IMR-90 (cell line): Measurements from ENCODE around the gene LMAN2L. TPM values are rescaled to one million over a fixed set of nuclear protein-coding genes. Genes with fewer than 3 reads are reported as not detected.

Experiments used
- ATAC-seq: fragments of 200-7000 bp; cut with Tn5 transposase; 2 replicates; pipeline ENCODE4 v1.9.1; 2020; ENCODE audit warnings: low read depth, mild to moderate bottlenecking, moderate library complexity
- BruUV-seq: library from RNA; stranded (reverse); fragments of 400-500 nt; replicated peaks from 2 replicates; lab custom pipeline; 2021; lab: Mats Ljungman, UMichigan
- CTCF ChIA-PET: fragments of 300-600 bp; formaldehyde crosslinking; extraction: SDS; loops from one replicate; lab custom pipeline; 2021; ENCODE audit warnings: antibody characterized with exemption; lab: Yijun Ruan, JAX
- POLR2A ChIA-PET: fragments of 300-600 bp; sonication (Branson Sonifier 250); formaldehyde crosslinking; loops from one replicate; lab custom pipeline; 2022; ENCODE audit warnings: antibody characterized with exemption; ENCODE audit not compliant: unreplicated experiment; lab: Charles Lee
- DNase-seq: peaks from one replicate; pipeline ENCODE4 v3.0.0; 2013
- H2AFZ ChIP-seq: replicated peaks from 2 replicates; pipeline ENCODE3; 2013; ENCODE audit warnings: low read length, mild to moderate bottlenecking; ENCODE audit not compliant: poor library complexity
- H2AK5ac ChIP-seq: 2 replicates; pipeline ENCODE4 v1.6.1; 2013; ENCODE audit warnings: low read depth, low read length, inconsistent platforms
- H2AK9ac ChIP-seq: replicated peaks from 2 replicates; pipeline ENCODE3; 2013; ENCODE audit warnings: mild to moderate bottlenecking, low read depth, low read length, moderate library complexity; ENCODE audit not compliant: poor library complexity
- H2BK120ac ChIP-seq: 2 replicates; pipeline ENCODE4 v1.6.1; 2013; ENCODE audit warnings: low read depth, low read length, inconsistent platforms
- H2BK15ac ChIP-seq: 3 replicates; pipeline ENCODE4 v1.6.1; 2013; ENCODE audit warnings: low read depth, low read length, inconsistent platforms
- H2BK20ac ChIP-seq: 2 replicates; pipeline ENCODE4 v1.6.1; 2013; ENCODE audit warnings: low read depth, mild to moderate bottlenecking, inconsistent platforms, low read length, moderate library complexity
- H2BK5ac ChIP-seq: 2 replicates; pipeline ENCODE4 v1.6.1; 2013; ENCODE audit warnings: mild to moderate bottlenecking, low read depth, low read length, inconsistent platforms; ENCODE audit not compliant: poor library complexity, severe bottlenecking
- H3K14ac ChIP-seq: replicated peaks from 2 replicates; pipeline ENCODE4 v1.6.1; 2013; ENCODE audit warnings: low read depth, low read length, inconsistent platforms
- H3K18ac ChIP-seq: 2 replicates; pipeline ENCODE4 v1.6.1; 2013; ENCODE audit warnings: low read depth, low read length, control low read depth
- H3K23ac ChIP-seq: 2 replicates; pipeline ENCODE4 v1.6.1; 2013; ENCODE audit warnings: low read depth, low read length, inconsistent platforms
- H3K27ac ChIP-seq: 2 replicates; pipeline ENCODE4 v1.5.1; 2013; ENCODE audit warnings: mild to moderate bottlenecking, control low read depth, low read length; ENCODE audit not compliant: insufficient read depth
- H3K27me3 ChIP-seq: 2 replicates; pipeline ENCODE4 v1.6.1; 2013; ENCODE audit warnings: low read length; ENCODE audit not compliant: control insufficient read depth, insufficient read depth
- H3K36me3 ChIP-seq: 2 replicates; pipeline ENCODE4 v1.6.1; 2013; ENCODE audit warnings: low read length, mixed read lengths; ENCODE audit not compliant: control insufficient read depth, insufficient read depth
- H3K4ac ChIP-seq: 2 replicates; pipeline ENCODE4 v1.6.1; 2013; ENCODE audit warnings: low read depth, low read length, inconsistent platforms
- H3K4me1 ChIP-seq: 2 replicates; pipeline ENCODE4 v1.6.1; 2013; ENCODE audit warnings: low read length, mixed read lengths; ENCODE audit not compliant: control insufficient read depth, insufficient read depth
- H3K4me2 ChIP-seq: 2 replicates; pipeline ENCODE4 v1.6.1; 2013; ENCODE audit warnings: low read depth, mild to moderate bottlenecking, control low read depth, low read length, moderate library complexity
- H3K4me3 ChIP-seq: 2 replicates; pipeline ENCODE4 v1.5.1; 2013; ENCODE audit warnings: low read depth, mild to moderate bottlenecking, control low read depth, low read length, moderate library complexity; ENCODE audit not compliant: insufficient read depth
- H3K56ac ChIP-seq: 2 replicates; pipeline ENCODE4 v1.6.1; 2013; ENCODE audit warnings: low read length, inconsistent platforms; ENCODE audit not compliant: insufficient read depth; ENCODE audit errors: extremely low read depth
- H3K79me1 ChIP-seq, 2 experiments: 2 replicates each; pipeline ENCODE4 v1.6.1; 2013; ENCODE audit warnings: low read length in 2 of 2, inconsistent platforms in 1 of 2, low read depth in 1 of 2
- H3K9ac ChIP-seq: 2 replicates; pipeline ENCODE4 v1.6.1; 2013; ENCODE audit warnings: low read depth, low read length, control low read depth
- H3K9me1 ChIP-seq: 2 replicates; pipeline ENCODE4 v1.6.1; 2013; ENCODE audit warnings: low read length, inconsistent platforms; ENCODE audit not compliant: insufficient read depth
- H3K9me3 ChIP-seq: 2 replicates; pipeline ENCODE4 v1.6.1; 2013; ENCODE audit warnings: low read length; ENCODE audit not compliant: control insufficient read depth, insufficient read depth
- H4K20me1 ChIP-seq: 2 replicates; pipeline ENCODE4 v1.6.1; 2013; ENCODE audit warnings: low read length, inconsistent platforms; ENCODE audit not compliant: insufficient read depth
- H4K5ac ChIP-seq: 2 replicates; pipeline ENCODE4 v1.6.1; 2013; ENCODE audit warnings: mild to moderate bottlenecking, low read depth, low read length, control low read depth
- H4K8ac ChIP-seq, 2 experiments: 2 replicates each; pipeline ENCODE4 v1.6.1; 2013; ENCODE audit warnings: low read depth in 2 of 2, low read length in 2 of 2, control low read depth in 1 of 2, inconsistent platforms in 1 of 2
- H4K91ac ChIP-seq: 2 replicates; pipeline ENCODE4 v1.6.1; 2013; ENCODE audit warnings: low read depth, low read length, inconsistent platforms; ENCODE audit not compliant: insufficient read depth
- CEBPB ChIP-seq: IDR thresholded peaks from 2 replicates; pipeline ENCODE4 v1.6.1; 2012; ENCODE audit warnings: low read depth, low read length, improper control_type of control experiment
- CHD1 ChIP-seq: IDR thresholded peaks from 2 replicates; pipeline ENCODE4 v1.6.1; 2012; ENCODE audit warnings: low read depth, low read length, improper control_type of control experiment
- CTCF ChIP-seq: conservative IDR thresholded peaks from 2 replicates; pipeline ENCODE4 v1.5.1; 2012; ENCODE audit warnings: mild to moderate bottlenecking, low read depth, low read length, improper control_type of control experiment
- ELK1 ChIP-seq: fragments of 150-350 bp; IDR thresholded peaks from 2 replicates; pipeline ENCODE4 v1.6.1; 2016; ENCODE audit warnings: low read depth, mild to moderate bottlenecking, low read length, moderate library complexity, borderline replicate concordance
- FOS ChIP-seq: fragments of 150-350 bp; IDR thresholded peaks from 2 replicates; pipeline ENCODE4 v1.6.1; 2016; ENCODE audit warnings: low read depth, low read length
- MAZ ChIP-seq: IDR thresholded peaks from 2 replicates; pipeline ENCODE4 v1.6.1; 2012; ENCODE audit warnings: low read depth, mild to moderate bottlenecking, low read length, improper control_type of control experiment, moderate library complexity, borderline replicate concordance
- POLR2A ChIP-seq: IDR thresholded peaks from 2 replicates; pipeline ENCODE4 v1.6.1; 2012; ENCODE audit warnings: mild to moderate bottlenecking, low read depth, low read length
- RAD21 ChIP-seq: IDR thresholded peaks from 2 replicates; pipeline ENCODE4 v1.6.1; 2012; ENCODE audit warnings: low read length, improper control_type of control experiment
- SMC3 ChIP-seq: fragments of 150-350 bp; IDR thresholded peaks from 2 replicates; pipeline ENCODE4 v1.6.1; 2016; ENCODE audit warnings: low read depth, mild to moderate bottlenecking, antibody characterized with exemption, low read length, moderate library complexity
- dilution Hi-C: fragments of 300-500 bp; cut with HindIII; formaldehyde crosslinking; loops from one replicate; pipeline ENCODE4 v1.14.3; 2018; ENCODE audit warnings: low sequenced_read_pairs; ENCODE audit not compliant: unreplicated experiment
- in situ Hi-C: fragments of 300-500 bp; cut with MboI; formaldehyde crosslinking; loops from 3 replicates; pipeline ENCODE4 v1.14.3; 2019; ENCODE audit warnings: low sequenced_read_pairs, inconsistent platforms, mixed read lengths
- intact Hi-C: fragments of 100-400 bp; cut with micrococcal nuclease; formaldehyde crosslinking; loops from 2 replicates; pipeline ENCODE4 v1.10.0; 2022
- polyA plus RNA-seq, 3 experiments: library from polyadenylated mRNA; depleted of rRNA; stranded (reverse); fragments of >200 nt; gene quantifications; 2 replicates each; pipeline ENCODE4 v1.2.3, GENCODE V29; 2012; ENCODE audit warnings: low replicate concordance in 1 of 3
- total RNA-seq: library from RNA; depleted of rRNA; stranded (reverse); fragments of >200 nt; gene quantifications from 2 replicates; pipeline ENCODE4 v1.2.3, GENCODE V29; 2012

Gene LMAN2L
- total and polyA plus RNA-seq, 2 of the 4 experiments (the other 2 are of a cell fraction) = 22.5 to 22.9 TPM

GRCh38 chr2:96656540-96656939 is 83.3 kb downstream of the LMAN2L start:
- BruUV-seq = no TSS peak
- intact Hi-C loops = loop anchor here (2.0 kb wide), 1 partner anchor 18 kb away; the partner anchor contains the start of gene KANSL3
- ATAC-seq = no peak

More at GRCh38 chr2:96656540-96656939, 83.3 kb downstream of the LMAN2L start:
- H3K18ac ChIP-seq = no peak overlapping the region
- no peak overlapping the region for H2AK9ac ChIP-seq
- H3K4me2 ChIP-seq = no peak overlapping the region
- H3K23ac ChIP-seq = no peak overlapping the region
- no peaks in the 10 kb centered on the region for H3K4me1 ChIP-seq
- no peaks in the 10 kb centered on the region for H3K36me3 ChIP-seq
- H2BK15ac ChIP-seq = no peak overlapping the region
- CTCF ChIA-PET = interaction anchor here (0.6 kb wide), 1 partner anchor 52 kb away, joined by 4 read pairs; no protein-coding TSS in a partner anchor
- H4K91ac ChIP-seq = no peak overlapping the region
- H2AK5ac ChIP-seq = no peak overlapping the region
- no peak overlapping the region for H3K27ac ChIP-seq
- H3K14ac ChIP-seq = no peak overlapping the region
- no peak overlapping the region for H4K8ac ChIP-seq
- in situ Hi-C loops (no loop called here), dilution Hi-C loops (no loop called here)
- no peak overlapping the region for H2BK120ac ChIP-seq
- no peaks in the 10 kb centered on the region for H3K79me1 ChIP-seq
- no peaks in the 10 kb centered on the region for H3K9me1 ChIP-seq
- H3K4ac ChIP-seq = no peak overlapping the region
- H4K5ac ChIP-seq = no peak overlapping the region
- no peaks in the 10 kb centered on the region for H4K20me1 ChIP-seq
- POLR2A ChIA-PET = no interaction called here
- no peaks in the 10 kb centered on the region for H3K9me3 ChIP-seq
- no peak overlapping the region for H2BK5ac ChIP-seq
- no peak overlapping the region for H3K56ac ChIP-seq
- H3K27me3 ChIP-seq = no peaks in the 10 kb centered on the region
- DNase-seq = no peak
- H2AFZ ChIP-seq = no peak overlapping the region
- no peak overlapping the region for H3K9ac ChIP-seq
- H2BK20ac ChIP-seq = no peak overlapping the region
- TF ChIP-seq ELK1 = no peak
- no peak for TF ChIP-seq POLR2A
- no peak for TF ChIP-seq FOS
- TF ChIP-seq RAD21 = no peak
- TF ChIP-seq MAZ = no peak
- no peak for TF ChIP-seq CEBPB
- TF ChIP-seq CTCF = no peak
- TF ChIP-seq CHD1 = no peak
- no peak for TF ChIP-seq SMC3
- no peak overlapping the region for H3K4me3 ChIP-seq
